Lower leg skin (tissue), 4 donors: ENCODE results near the gene RPH3AL. TPM values are rescaled to one million over a fixed set of nuclear protein-coding genes. Genes with fewer than 3 reads are reported as not detected.

ENCODE experiments used
- DNase-seq, 2 donors: peaks; one replicate each; pipeline ENCODE4 v3.0.0-alpha.2; 2019; ENCODE audit warnings: low spot score in 2 of 2
- H3K4me3 ChIP-seq: fragments of 200-600 bp; sonication (generic); 2 replicates; pipeline ENCODE4 v1.5.1; 2017; ENCODE audit warnings: mild to moderate bottlenecking, low read depth; ENCODE audit not compliant: poor library complexity, severe bottlenecking
- CTCF ChIP-seq, 3 donors: fragments of 450-650 bp; IDR thresholded peaks; one replicate each; pipeline ENCODE4 v1.5.1; 2016; ENCODE audit warnings: antibody characterized with exemption in 3 of 3, mild to moderate bottlenecking in 3 of 3, moderate library complexity in 2 of 3
- POLR2A ChIP-seq, 2 donors: fragments of 450-650 bp; IDR thresholded peaks; one replicate each; pipeline ENCODE4 v1.6.1; 2016 to 2017; ENCODE audit warnings: antibody characterized with exemption in 2 of 2, mild to moderate bottlenecking in 1 of 2, moderate library complexity in 1 of 2
- WGBS, 2 donors: methylation state at CpG; one replicate each; pipeline ENCODE4 v1.1.5; 2018; 5-methylcytosine and 5-hydroxymethylcytosine counted together
- intact Hi-C: fragments of 100-400 bp; cut with DNase I; formaldehyde crosslinking; loops from one replicate; pipeline ENCODE4 v1.15.0; 2023; ENCODE audit warnings: low total_unique reads
- total RNA-seq, 4 donors: library from RNA; depleted of rRNA; stranded (reverse); fragments of >200 nt; gene quantifications; one replicate each; pipeline ENCODE4 v1.1.0, GENCODE V29; 2016

The RPH3AL gene
- total RNA-seq, 4 donors from 2014 or later: 8.6 to 22.9 (median 15.9) TPM

GRCh38 chr17:337022-337420 lies 15.6 kb downstream of the RPH3AL start:
- H3K4me3 ChIP-seq: no peak overlapping the region
- DNase-seq: no peak
- whole genome bisulfite sequencing, 2 donors: 95 to 96% methylated on average over 12 of the region's 12 CpGs
- intact Hi-C loops: no loop called here
- no peak for TF ChIP-seq POLR2A (IDR thresholded peaks at IDR 0.05)
- TF ChIP-seq CTCF (IDR thresholded peaks at IDR 0.05): no peak

DNA sequence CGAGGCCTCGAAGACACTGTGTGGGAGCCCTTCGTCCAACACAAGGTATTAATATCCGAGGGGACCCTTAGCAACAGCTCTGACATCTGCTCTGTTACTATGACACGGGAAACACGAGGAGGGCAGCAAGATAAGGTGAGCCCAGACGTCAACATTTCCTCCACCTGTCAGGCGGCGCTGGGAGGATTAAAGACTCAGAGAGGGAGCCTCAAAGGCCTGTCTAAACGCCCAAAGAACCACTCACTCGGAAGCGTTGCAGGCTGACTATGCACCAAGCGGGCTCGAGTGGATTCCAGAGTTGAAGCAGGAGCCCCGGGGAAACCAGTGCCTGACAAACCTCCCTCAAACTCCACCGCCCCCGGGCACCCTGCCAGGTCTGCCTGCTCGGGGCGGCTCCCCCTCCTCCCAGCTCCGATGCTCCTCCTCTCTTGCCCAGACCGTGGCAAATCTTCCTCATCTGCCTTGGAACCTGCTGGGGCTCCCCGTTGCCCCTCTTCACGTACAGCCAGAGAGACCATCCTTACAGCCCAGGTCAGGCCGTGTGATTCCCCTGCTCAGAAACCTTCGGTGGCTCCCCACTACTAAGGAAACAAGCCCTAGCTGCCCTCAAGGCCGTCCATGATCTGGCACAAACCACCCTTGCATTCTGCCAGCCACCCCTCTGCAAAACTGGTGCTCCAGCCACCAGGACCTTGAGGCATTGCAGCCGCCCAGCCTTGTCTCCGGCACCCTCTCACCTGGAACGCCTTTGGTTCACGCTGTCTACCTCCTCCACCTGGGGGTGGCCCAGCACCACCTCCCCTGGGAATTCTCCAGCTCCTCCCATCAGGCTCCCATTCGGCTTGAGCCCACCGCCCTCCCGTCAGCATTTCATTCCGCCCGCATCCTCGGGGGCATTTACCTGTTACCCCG lies 16.2 kb downstream of the RPH3AL start:
- WGBS, 2 donors: 44% methylated on average over 33 to 37 of the region's 37 CpGs
- intact Hi-C loops: no loop called here
- H3K4me3 ChIP-seq: no peak overlapping the region
- peak; percentile 51 to 93 for DNase-seq
- TF ChIP-seq CTCF (IDR thresholded peaks at IDR 0.05) (no peak), POLR2A (IDR thresholded peaks at IDR 0.05) (no peak)

- 32 to 46% methylated on average over 10 to 12 of the region's 12 CpGs for WGBS, 2 donors
- no peak overlapping the region for H3K4me3 ChIP-seq
- DNase-seq: peak in 1 of 2 donors; percentile 81
- TF ChIP-seq POLR2A (IDR thresholded peaks at IDR 0.05) (no peak), CTCF (IDR thresholded peaks at IDR 0.05) (no peak)
- intact Hi-C loops: no loop called here
These were observed 16.9 kb downstream of the RPH3AL start for GRCh38 chr17:335691-336090.

DNA sequence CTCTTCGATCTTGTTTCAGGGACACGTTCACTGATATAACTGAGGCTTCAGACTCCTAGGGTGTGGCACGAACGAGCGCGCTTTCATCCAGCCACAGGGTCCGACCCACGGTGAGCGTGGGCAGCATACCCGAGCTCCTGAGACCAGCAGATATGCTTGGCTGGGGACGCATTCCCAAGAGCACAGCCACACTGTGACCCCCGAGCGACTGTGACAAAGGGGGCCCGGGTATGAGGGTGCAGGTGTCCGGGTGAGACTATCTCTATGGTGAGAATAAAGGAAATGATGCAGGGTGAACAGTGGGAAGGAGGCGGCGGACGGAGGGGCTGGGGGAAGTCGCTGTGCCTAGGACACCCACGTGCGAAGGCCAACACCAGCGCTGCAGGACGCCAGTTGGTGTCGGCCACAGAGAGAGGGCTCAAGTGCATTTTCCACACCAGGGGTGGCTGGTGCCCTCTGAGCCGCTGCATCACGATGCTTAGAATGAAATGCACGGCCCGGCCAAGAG lies 17.6 kb downstream of the RPH3AL start:
- WGBS, 2 donors: 79 to 91% methylated on average over 26 to 28 of the region's 28 CpGs
- intact Hi-C loops: no loop called here
- H3K4me3 ChIP-seq: no peak overlapping the region
- no peak for TF ChIP-seq CTCF (IDR thresholded peaks at IDR 0.05)
- TF ChIP-seq POLR2A (IDR thresholded peaks at IDR 0.05): no peak
- peak in 1 of 2 donors; percentile 76 for DNase-seq

DNA sequence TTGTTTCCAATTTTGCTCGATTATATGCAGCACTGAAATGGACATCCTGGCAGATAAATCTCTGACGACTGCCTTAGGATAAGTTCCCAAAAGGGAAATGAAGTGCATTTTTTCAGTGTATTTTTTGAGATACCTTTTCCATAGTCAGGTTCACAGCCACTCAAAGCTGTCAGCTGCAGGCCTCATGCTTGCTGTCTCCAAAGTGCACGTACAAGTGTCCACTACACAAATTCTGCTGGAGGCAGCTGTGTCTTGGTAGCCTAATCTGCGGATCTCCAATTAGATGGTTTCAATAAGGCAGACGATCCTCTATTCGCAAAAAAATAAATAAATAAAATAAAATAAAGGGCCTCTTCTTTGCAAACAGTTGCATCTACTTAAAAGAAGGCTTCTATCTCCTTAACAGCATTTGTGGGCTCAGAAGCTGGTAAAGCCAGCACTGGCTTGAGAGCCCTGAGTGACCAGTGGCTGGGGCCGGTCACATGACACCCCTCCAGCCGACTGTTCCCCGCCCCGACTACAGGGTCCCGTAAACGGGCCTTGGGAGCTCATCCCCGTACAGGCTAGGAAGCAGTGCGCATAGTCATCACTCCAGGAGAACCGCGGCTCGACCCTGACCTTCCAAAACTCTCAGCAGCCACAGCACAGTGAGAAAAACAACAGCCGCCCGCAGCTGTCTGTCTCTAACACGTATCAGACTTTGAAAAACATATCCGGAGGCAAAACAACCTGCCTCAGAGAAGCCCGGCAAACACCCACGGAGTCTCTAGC lies 18.8 kb downstream of the RPH3AL start:
- no peak for DNase-seq
- WGBS, 2 donors: 65 to 70% methylated on average over 23 of the region's 23 CpGs
- no peak for TF ChIP-seq POLR2A (IDR thresholded peaks at IDR 0.05)
- TF ChIP-seq CTCF (IDR thresholded peaks at IDR 0.05): no peak
- intact Hi-C loops: no loop called here
- no peak overlapping the region for H3K4me3 ChIP-seq
